NCI-H748 (cell line): ENCODE data around the gene NLN.
A peak's percentile ranks its signal among the peaks of the same experiment; 100 is the strongest.
"Not testable (repeated sequence)": the region's sequence is repeated elsewhere in the genome, so short reads cannot be mapped to it uniquely, and the experiment has no call there.

Experiments used
- DNase-seq: peaks from one replicate; lab custom pipeline; 2025; ENCODE audit not compliant: unreplicated experiment; lab: John Stamatoyannopoulos, UW

The NLN gene

GRCh38 chr5:65828022-65828896 is 106.3 kb downstream of the NLN start:
- DNase-seq: no peak

DNA sequence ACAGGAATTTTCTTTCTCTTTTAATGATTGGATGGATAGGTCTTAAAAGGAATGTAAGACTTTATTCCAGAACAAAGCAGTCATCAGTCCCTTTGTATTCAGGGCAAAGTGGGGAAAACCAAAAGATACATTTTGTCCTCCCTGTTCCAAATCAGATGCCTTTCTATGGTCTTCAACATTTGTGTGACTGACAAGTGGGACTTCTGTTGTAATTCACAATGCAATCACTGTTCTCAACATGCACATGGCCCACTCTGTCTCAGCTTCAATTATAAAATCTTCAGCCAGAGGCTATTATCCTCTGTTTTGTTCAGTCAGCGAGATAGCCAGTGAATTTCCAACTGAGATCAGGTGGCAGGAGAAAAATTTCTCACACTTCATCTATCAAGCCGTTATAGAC is 108.9 kb downstream of the NLN start:
- DNase-seq: no peak

DNA sequence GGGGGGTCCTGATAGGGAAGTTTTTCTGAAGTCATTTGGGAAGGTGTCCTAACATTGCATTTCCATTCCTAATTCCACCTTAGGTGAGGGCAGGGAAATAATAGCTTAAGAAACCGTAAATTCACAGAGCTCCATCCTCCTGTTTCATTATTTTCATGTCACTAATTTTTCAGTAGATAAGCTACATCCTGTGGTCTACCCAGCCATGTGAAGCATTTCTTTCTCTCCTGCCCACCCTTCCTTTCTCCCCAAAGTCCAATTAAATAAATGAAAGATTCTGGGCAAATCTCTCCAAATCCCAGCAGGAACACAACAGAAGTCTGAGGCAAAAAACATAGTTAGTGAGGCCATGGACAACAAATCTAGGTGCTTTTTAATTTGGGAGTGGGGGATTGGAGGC is 109.3 kb downstream of the NLN start:
- no peak for DNase-seq

DNA sequence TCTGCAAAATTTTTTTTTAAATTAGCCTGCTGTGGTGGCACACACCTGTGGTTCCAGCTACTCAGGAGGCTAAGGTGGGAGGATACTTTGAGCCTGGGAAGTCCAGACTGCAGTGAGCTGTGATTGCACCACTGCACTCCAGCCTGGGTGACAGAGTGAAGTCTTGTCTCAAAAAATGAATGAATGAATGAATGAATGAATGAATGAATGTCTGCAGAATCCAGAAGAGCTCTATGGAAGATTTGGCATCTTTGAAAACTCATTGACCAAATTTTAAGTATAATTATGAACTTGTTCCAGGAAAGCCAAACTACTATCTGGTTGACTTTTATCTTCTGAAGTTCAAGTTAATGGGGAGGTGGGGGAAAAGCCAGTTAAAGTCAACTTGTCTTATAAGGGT is 110.1 kb downstream of the NLN start:
- no peak for DNase-seq

- no peak for DNase-seq
Observed at GRCh38 chr5:65832603-65833228, 110.7 kb downstream of the NLN start.

GRCh38 chr5:65833780-65834179 is 111.8 kb downstream of the NLN start:
- no peak for DNase-seq

- no peak for DNase-seq
Observed at GRCh38 chr5:65834306-65834705, 112.3 kb downstream of the NLN start.

DNA sequence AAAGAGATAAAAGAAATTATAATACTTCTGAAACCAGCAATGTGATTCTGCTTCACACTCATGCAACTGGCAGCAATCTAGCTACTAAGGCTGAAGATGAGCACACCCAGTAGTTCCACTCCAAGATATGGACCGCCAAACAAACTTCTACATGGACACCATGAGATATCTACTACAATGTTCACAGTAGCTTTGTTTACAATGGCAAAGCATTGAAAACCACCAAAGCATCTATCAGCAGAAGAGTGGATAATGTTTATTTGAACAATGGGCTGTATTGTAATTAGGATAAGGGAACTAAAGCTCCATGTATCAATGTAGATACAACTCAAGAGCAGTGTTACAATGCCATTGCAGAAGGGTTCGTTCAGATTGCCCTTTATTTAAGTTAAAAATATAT is 113.2 kb downstream of the NLN start:
- peak; percentile 14 for DNase-seq

DNA sequence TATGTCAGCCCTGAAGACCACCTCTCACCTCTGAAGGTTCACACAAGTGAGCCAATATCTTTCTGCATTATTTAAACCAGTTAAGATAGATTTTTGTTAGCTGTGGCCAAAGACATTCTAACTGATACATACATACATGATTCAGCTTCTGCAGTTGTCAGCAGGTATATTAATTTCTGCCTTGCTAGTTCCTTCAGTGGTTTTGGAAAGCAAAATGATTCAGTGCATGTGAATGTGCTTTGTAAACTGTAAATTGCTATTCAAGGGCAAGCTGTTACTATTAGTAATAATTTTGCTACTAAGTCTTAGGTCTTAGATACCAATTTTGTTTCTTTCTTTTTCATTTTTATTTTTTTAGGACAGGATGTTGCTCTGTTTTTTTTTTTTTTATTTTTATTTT is 115.1 kb downstream of the NLN start:
- no peak for DNase-seq

GRCh38 chr5:65839170-65839569 is 117.2 kb downstream of the NLN start:
- not testable (repeated sequence) for DNase-seq

DNA sequence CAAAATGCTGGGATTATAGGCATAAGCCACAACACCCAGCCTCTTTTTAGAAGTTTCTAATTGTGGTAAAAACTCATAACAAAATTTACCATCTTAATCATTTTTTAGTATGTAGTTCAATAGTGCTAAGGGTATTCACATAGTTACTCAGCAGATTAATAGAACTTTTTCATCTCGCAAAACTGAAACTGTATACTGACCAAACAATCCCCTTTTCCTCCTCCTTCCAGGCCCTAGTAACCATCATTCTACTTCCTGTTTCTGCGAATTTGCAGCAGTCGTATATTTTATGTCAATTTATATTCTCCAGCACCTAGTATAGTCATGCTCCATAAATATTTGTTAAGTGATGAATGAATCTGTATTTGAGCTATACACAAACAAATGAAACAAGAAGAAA is 118.1 kb downstream of the NLN start:
- no peak for DNase-seq

DNA sequence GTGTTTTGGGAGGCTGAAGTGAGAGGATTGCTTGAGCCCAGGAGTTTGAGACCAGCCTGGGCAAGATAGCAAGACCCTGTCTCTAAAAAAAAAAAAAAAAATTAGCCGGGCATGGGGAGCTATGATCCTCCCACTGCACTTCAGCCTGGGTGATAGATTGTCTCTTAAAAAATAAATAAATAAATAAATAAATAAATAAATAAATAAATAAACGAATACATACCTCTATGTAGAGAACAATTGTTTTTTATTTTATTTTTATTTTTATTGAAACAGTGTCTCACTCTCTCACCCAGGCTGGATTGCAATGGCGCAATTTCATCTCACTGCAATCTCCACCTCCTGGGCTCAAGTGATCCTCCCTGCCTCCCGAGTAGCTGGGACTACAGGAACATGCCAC is 122.8 kb downstream of the NLN start:
- not testable (repeated sequence) for DNase-seq

DNA sequence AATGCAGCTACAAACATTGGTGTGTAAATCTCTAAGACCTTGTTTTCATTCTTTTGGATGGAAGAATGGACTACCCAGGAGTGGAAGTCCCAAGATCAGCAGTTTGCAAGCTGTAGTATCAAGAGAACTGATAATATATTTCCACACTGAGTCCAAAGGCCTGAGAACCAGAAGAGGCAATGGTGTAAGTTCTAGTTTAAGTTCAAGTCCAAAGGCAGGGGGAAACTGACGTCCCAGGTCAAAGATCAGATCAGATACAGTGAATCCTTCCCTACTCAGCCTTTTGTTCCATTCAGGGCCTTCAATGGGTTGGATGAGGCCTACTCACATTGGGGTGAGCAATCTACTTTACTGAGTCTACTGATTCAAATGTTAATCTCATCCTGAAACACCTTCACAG is 124.1 kb downstream of the NLN start:
- no peak for DNase-seq

DNA sequence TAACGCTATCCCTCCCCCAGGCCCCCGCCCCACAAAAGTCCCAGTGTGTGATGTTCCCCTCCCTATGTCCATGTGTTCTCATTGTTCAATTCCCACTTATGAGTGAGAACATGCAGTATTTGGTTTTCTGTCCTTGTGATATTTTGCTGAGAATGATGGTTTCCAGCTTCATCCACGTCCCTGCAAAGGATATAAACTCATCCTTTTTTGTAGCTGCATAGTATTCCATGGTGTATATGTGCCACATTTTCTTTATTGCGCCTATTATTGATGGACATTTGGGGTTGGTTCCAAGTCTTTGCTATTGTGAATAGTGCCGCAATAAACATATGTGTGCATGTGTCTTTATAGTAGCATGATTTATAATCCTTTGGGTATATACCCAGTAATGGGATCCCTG is 125.0 kb downstream of the NLN start:
- not testable (repeated sequence) for DNase-seq

DNA sequence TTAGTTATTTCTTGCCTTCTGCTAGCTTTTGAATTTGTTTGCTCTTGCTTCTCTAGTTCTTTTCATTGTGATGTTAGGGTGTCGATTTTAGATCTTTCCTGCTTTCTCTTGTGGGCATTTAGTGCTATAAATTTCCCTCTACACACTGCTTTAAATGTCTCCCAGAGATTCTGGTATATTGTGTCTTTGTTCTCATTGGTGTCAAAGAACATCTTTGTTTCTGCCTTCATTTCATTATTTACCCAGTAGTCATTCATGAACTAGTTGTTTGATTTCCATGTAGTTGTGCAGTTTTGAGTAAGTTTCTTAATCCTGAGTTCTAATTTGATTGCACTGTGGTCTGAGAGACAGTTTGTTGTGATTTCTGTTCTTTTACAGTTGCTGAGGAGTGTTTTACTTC is 127.9 kb downstream of the NLN start:
- DNase-seq: not testable (repeated sequence)

GRCh38 chr5:65854925-65855324 is 132.9 kb downstream of the NLN start:
- no peak for DNase-seq

GRCh38 chr5:65855766-65856315 is 133.8 kb downstream of the NLN start:
- DNase-seq: no peak

DNA sequence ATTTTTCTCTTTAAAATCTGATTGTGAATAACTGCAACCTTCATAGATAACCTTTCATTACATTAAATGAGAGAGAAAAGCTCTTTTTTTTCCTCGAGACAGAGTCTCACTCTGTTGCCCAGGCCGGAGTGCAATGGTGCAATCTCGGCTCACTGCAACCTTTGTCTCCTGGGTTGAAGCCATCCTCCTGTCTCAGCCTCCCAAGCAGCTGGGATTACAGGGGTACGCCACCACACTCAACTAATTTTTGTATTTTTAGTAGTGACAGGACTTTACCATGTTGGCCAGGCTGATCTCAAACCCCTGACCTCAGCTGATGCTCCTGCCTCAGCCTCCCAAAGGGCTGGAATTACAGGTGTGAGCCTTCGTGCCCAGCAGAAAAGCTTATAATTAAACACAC is 134.5 kb downstream of the NLN start:
- DNase-seq: no peak

GRCh38 chr5:65858316-65858715 is 136.3 kb downstream of the NLN start:
- no peak for DNase-seq

- DNase-seq: no peak
Observed at GRCh38 chr5:65861830-65862241, 139.8 kb downstream of the NLN start.

- DNase-seq: no peak
Observed at GRCh38 chr5:65862384-65862783, 140.4 kb downstream of the NLN start.

DNA sequence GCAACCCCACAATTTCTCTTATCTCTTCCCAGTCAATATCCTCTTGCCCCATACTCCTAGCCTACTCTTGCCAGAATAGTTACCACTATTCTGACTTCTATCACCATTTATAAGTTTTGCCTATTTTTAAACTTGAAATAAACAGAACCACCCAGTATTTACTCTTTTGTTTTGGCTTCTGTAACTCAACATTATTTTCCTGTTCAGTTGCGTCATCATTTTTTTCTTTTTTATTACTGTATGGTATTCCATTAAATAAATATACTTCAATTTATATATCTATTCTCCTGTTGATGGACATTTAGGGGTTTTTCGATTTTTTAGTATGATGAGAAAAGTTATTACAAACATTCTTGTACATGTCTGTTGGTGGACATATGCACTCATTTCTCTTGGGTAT is 141.7 kb downstream of the NLN start:
- DNase-seq: no peak
